Gastrocnemius medialis (tissue), 4 donors: ENCODE data around the gene FRY.

Source experiments
- CTCF ChIP-seq, 5 experiments: fragments of 450-650 bp in 3 of 5; fragments of 200-600 bp in 2 of 5; sonication (generic) in 2 of 5; IDR thresholded peaks in 4 of 5; conservative IDR thresholded peaks in 1 of 5; 1 replicate in 4 of 5; 2 replicates in 1 of 5; pipeline ENCODE4 v1.5.1; 2016 to 2019; ENCODE audit warnings: antibody characterized with exemption in 5 of 5, mild to moderate bottlenecking in 3 of 5, moderate library complexity in 3 of 5
- POLR2A ChIP-seq, 2 donors: fragments of 450-650 bp; IDR thresholded peaks; one replicate each; pipeline ENCODE4 v1.6.1; 2017; ENCODE audit warnings: antibody characterized with exemption in 2 of 2, mild to moderate bottlenecking in 2 of 2, moderate library complexity in 2 of 2

- no peak for TF ChIP-seq CTCF (IDR thresholded peaks at IDR 0.05 in 4 of 5, conservative IDR thresholded peaks at IDR 0.05 in 1 of 5)
- no peak for TF ChIP-seq POLR2A (IDR thresholded peaks at IDR 0.05)
Observed at GRCh38 chr13:32277839-32278238, 246.3 kb downstream of the FRY start.
